MM.1S (cell line): ENCODE data around the gene MACROD2.

Experiments
- DNase-seq: peaks from one replicate; pipeline ENCODE4 v3.0.0-alpha.2; 2015
- H2AFZ ChIP-seq: fragments of 300-600 bp; sonication (generic); 2 replicates; pipeline ENCODE4 v1.6.0; 2016; ENCODE audit warnings: antibody characterized with exemption, low read length
- H3F3A ChIP-seq: fragments of 300-600 bp; sonication (generic); 2 replicates; pipeline ENCODE4 v1.6.1; 2016; ENCODE audit warnings: mild to moderate bottlenecking, antibody characterized with exemption, low read length, moderate library complexity, mixed read lengths; ENCODE audit not compliant: insufficient read depth
- H3K27ac ChIP-seq: fragments of 300-600 bp; sonication (generic); 2 replicates; pipeline ENCODE4 v1.5.1; 2016; ENCODE audit warnings: mild to moderate bottlenecking, low read length
- H3K27me3 ChIP-seq: fragments of 300-600 bp; sonication (generic); replicated peaks from 2 replicates; pipeline ENCODE4 v1.6.0; 2016; ENCODE audit warnings: low read length; ENCODE audit not compliant: insufficient read depth
- H3K36me3 ChIP-seq: fragments of 300-600 bp; sonication (generic); replicated peaks from 2 replicates; pipeline ENCODE4 v1.6.1; 2016; ENCODE audit warnings: mild to moderate bottlenecking, low read length, mixed read lengths; ENCODE audit not compliant: insufficient read depth
- H3K4me1 ChIP-seq: fragments of 300-600 bp; sonication (generic); 2 replicates; pipeline ENCODE4 v1.6.1; 2016; ENCODE audit warnings: low read length, mixed read lengths
- H3K4me2 ChIP-seq: fragments of 300-600 bp; sonication (generic); 2 replicates; pipeline ENCODE4 v1.6.0; 2016; ENCODE audit warnings: low read depth, low read length
- H3K4me3 ChIP-seq: fragments of 300-600 bp; sonication (generic); 2 replicates; pipeline ENCODE4 v1.5.1; 2016; ENCODE audit warnings: low read length, mixed read lengths
- H3K79me2 ChIP-seq: fragments of 300-600 bp; sonication (generic); 2 replicates; pipeline ENCODE4 v1.6.1; 2016; ENCODE audit warnings: mixed run types, low read length, mixed read lengths
- H3K9ac ChIP-seq: fragments of 300-600 bp; sonication (generic); 2 replicates; pipeline ENCODE4 v1.6.1; 2016; ENCODE audit warnings: low read length, mixed read lengths
- H3K9me2 ChIP-seq: fragments of 300-600 bp; sonication (generic); replicated peaks from 2 replicates; pipeline ENCODE4 v1.6.1; 2016; ENCODE audit warnings: mild to moderate bottlenecking, low read length, mixed read lengths; ENCODE audit not compliant: insufficient read depth
- H3K9me3 ChIP-seq: fragments of 300-600 bp; sonication (generic); replicated peaks from 2 replicates; pipeline ENCODE4 v1.6.1; 2016; ENCODE audit warnings: mild to moderate bottlenecking, low read length, mixed read lengths; ENCODE audit not compliant: insufficient read depth
- H4K20me1 ChIP-seq: fragments of 300-600 bp; sonication (generic); 2 replicates; pipeline ENCODE4 v1.6.1; 2016; ENCODE audit warnings: mild to moderate bottlenecking, low read length, moderate library complexity, mixed read lengths; ENCODE audit not compliant: insufficient read depth
- EZH2 ChIP-seq: fragments of 300-600 bp; sonication (generic); optimal IDR thresholded peaks from 2 replicates; pipeline ENCODE3; 2017; ENCODE audit warnings: low read depth, mild to moderate bottlenecking, antibody characterized with exemption, low read length, mixed read lengths
- EZH2phosphoT487 ChIP-seq: fragments of 300-600 bp; sonication (generic); IDR thresholded peaks from 2 replicates; pipeline ENCODE4 v1.6.1; 2018; ENCODE audit warnings: antibody characterized with exemption, low read length
- TF ChIP-seq, protein P1 (sequence below): fragments of 300-600 bp; sonication (generic); IDR thresholded peaks from 2 replicates; pipeline ENCODE4 v1.5.1; 2016; ENCODE audit warnings: antibody characterized with exemption, low read length, mixed read lengths

The MACROD2 gene

DNA sequence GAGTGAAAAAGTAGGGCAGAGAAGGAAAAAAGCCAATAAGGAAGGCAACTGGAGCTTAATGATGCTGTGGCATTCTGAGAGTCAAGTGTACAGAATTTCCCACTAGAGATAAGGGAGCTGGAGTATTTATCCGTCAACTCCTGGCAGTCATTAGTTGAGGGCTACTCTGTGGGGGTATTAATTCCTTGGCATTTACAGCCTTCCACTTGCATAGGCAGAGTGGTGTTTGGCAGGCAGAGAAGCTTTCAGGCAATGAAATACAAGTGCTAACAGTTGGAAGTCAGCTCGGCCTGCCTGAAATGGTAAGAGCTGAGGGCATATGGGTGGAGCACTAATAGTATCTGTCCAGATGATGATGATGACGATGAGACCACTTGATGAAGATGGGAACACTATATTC, 549.4 kb downstream of the MACROD2 start:
- Histone ChIP-seq H3K4me1 (no peaks in the 10 kb centered on the region), H3K4me3 (no peak overlapping the region)
- TF ChIP-seq, protein P1, sequence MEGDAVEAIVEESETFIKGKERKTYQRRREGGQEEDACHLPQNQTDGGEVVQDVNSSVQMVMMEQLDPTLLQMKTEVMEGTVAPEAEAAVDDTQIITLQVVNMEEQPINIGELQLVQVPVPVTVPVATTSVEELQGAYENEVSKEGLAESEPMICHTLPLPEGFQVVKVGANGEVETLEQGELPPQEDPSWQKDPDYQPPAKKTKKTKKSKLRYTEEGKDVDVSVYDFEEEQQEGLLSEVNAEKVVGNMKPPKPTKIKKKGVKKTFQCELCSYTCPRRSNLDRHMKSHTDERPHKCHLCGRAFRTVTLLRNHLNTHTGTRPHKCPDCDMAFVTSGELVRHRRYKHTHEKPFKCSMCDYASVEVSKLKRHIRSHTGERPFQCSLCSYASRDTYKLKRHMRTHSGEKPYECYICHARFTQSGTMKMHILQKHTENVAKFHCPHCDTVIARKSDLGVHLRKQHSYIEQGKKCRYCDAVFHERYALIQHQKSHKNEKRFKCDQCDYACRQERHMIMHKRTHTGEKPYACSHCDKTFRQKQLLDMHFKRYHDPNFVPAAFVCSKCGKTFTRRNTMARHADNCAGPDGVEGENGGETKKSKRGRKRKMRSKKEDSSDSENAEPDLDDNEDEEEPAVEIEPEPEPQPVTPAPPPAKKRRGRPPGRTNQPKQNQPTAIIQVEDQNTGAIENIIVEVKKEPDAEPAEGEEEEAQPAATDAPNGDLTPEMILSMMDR: no peak
- TF ChIP-seq EZH2phosphoT487 (no peak), EZH2 (no peak)

DNA sequence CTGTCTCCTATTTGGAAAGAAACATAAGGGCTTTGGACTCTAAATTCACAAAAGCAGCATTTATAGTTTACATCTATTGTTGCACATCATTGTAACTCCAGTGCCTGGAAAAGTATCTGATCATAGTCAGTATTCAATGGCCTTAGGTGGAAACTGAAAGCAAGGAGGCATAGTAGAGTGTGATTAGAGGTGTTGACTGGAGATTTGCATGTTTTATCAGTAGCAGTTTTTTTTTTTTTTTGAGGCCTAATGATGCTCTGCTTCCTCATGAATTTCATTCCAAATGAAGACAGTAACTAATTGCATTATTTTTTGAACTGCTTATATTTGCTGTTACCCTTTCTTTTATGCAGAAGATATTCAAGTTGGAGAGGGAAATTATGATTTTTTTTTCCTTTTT, 555.3 kb downstream of the MACROD2 start:
- Histone ChIP-seq H3K79me2 (no peaks in the 10 kb centered on the region), H3K9me2 (no peaks in the 10 kb centered on the region), H3K27ac (no peak overlapping the region), H3K4me2 (no peak overlapping the region), H3K4me3 (no peak overlapping the region), H3F3A (no peaks in the 10 kb centered on the region), H3K9me3 (no peaks in the 10 kb centered on the region), H2AFZ (no peak overlapping the region), H3K27me3 (no peaks in the 10 kb centered on the region), H3K4me1 (no peaks in the 10 kb centered on the region), H3K9ac (no peak overlapping the region), H3K36me3 (no peaks in the 10 kb centered on the region), H4K20me1 (no peaks in the 10 kb centered on the region)
- TF ChIP-seq, protein P1: no peak
- TF ChIP-seq EZH2phosphoT487: no peak
- TF ChIP-seq EZH2: no peak
- DNase-seq: no peak

More for the DNA sequence above, 549.4 kb downstream of the MACROD2 start:
- H3F3A ChIP-seq: no peaks in the 10 kb centered on the region
- H3K27me3 ChIP-seq: no peaks in the 10 kb centered on the region
- H3K36me3 ChIP-seq: no peaks in the 10 kb centered on the region
- H2AFZ ChIP-seq: no peak overlapping the region
- no peaks in the 10 kb centered on the region for H3K9me3 ChIP-seq
- DNase-seq: no peak
- no peak overlapping the region for H3K27ac ChIP-seq
- H4K20me1 ChIP-seq: no peaks in the 10 kb centered on the region
- no peak overlapping the region for H3K9ac ChIP-seq
- no peaks in the 10 kb centered on the region for H3K79me2 ChIP-seq
- no peak overlapping the region for H3K4me2 ChIP-seq
- no peaks in the 10 kb centered on the region for H3K9me2 ChIP-seq

DNA sequence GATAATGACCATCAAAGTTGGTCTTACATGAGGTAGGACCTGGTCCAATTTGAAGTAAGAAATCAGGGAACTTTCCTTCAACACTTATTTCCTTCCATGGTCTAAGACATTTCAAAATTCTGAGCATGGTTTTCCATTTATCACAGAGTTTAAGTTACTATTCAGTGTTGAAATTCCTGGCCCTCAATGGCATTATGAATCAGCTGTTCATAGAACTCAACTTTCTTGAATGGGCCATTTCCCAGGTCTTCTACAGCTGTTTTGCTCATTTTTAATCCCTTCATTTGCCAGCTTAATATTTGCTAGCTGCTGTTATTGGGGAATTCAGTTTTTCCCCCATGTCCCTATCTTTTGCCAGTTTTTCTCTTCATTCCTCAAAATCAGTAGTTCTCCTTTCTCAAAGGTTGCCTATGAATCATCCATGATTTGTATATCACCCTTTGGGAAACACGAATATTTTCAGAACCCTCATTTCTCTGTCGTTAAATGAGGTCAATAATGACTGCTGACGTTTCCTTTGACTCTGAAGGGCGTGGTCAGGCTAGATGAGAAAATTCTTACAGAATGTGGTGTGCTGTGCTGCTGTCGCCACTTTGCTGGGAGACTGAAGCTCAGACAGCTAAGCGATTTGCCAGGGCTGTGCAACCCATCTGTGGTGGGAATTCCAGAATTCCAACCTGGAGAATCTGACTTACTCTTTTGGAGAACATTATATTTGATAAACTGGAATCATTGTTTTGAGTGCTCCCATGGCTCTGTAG, 558.6 kb downstream of the MACROD2 start:
- DNase-seq: no peak
- no peaks in the 10 kb centered on the region for H3K79me2 ChIP-seq

More for the DNA sequence above, 558.6 kb downstream of the MACROD2 start:
- H3K9me3 ChIP-seq: no peaks in the 10 kb centered on the region
- TF ChIP-seq, protein P1: no peak
- TF ChIP-seq EZH2 (no peak), EZH2phosphoT487 (no peak)
- H4K20me1 ChIP-seq: no peaks in the 10 kb centered on the region
- H3K27ac ChIP-seq: no peak overlapping the region
- H3K9ac ChIP-seq: no peak overlapping the region
- no peak overlapping the region for H3K4me2 ChIP-seq
- H2AFZ ChIP-seq: no peak overlapping the region
- H3K9me2 ChIP-seq: no peaks in the 10 kb centered on the region
- H3K4me3 ChIP-seq: no peak overlapping the region
- no peaks in the 10 kb centered on the region for H3K36me3 ChIP-seq
- no peaks in the 10 kb centered on the region for H3F3A ChIP-seq
- H3K4me1 ChIP-seq: no peaks in the 10 kb centered on the region
- H3K27me3 ChIP-seq: no peaks in the 10 kb centered on the region
